Renal pelvis (tissue), 12 donors: ENCODE data around the gene NKAPL. TPM values are rescaled to one million over a fixed set of nuclear protein-coding genes. Genes with fewer than 3 reads are reported as not detected.

Experiments
- DNase-seq: peaks from one replicate; pipeline ENCODE4 v3.0.0-alpha.2; 2013
- long read RNA-seq, 16 experiments: transcript quantifications; one replicate each; lab custom pipeline, GENCODE V29; 2026
- polyA plus RNA-seq, 3 donors: library from polyadenylated mRNA; unstranded; fragments of 120-200 nt; gene quantifications; one replicate each; pipeline ENCODE4 v1.2.1, GENCODE V29; 2013; ENCODE audit not compliant: insufficient read length in 3 of 3

Gene NKAPL
- 1 to 10 TPM; 2.3 to 2.8 (median 2.6) TPM for polyA plus RNA-seq
- long read RNA-seq, donor 1, transcript NKAPL-201 (1 exons, 1,639 nt): major isoform, 8 of 8 reads
- long read RNA-seq, donor 1, partial matches to known transcripts: 0 of 8 reads
- long read RNA-seq, donor 1, other reads (novel, unspliced or antisense): 0 of 8 reads
- long read RNA-seq, donor 2, transcript NKAPL-201 (1 exons, 1,639 nt): major isoform, 8 of 8 reads
- long read RNA-seq, donor 2, partial matches to known transcripts: 0 of 8 reads
- long read RNA-seq, donor 2, other reads (novel, unspliced or antisense): 0 of 8 reads
- long read RNA-seq, donor 3, partial matches to known transcripts: 0 of 4 reads
- long read RNA-seq, donor 3, other reads (novel, unspliced or antisense): 0 of 4 reads
- long read RNA-seq, donor 4, transcript NKAPL-201 (1 exons, 1,639 nt): major isoform, 6 of 6 reads
- long read RNA-seq, donor 4, partial matches to known transcripts: 0 of 6 reads
- long read RNA-seq, donor 4, other reads (novel, unspliced or antisense): 0 of 6 reads
- long read RNA-seq, donor 5, partial matches to known transcripts: 0 of 2 reads
- long read RNA-seq, donor 5, other reads (novel, unspliced or antisense): 0 of 2 reads
- long read RNA-seq, donor 6, transcript NKAPL-201 (1 exons, 1,639 nt): major isoform, 5 of 5 reads
- long read RNA-seq, donor 6, partial matches to known transcripts: 0 of 5 reads
- long read RNA-seq, donor 6, other reads (novel, unspliced or antisense): 0 of 5 reads
- long read RNA-seq, donor 7, transcript NKAPL-201 (1 exons, 1,639 nt): major isoform, 6 of 6 reads
- long read RNA-seq, donor 7, partial matches to known transcripts: 0 of 6 reads
- long read RNA-seq, donor 7, other reads (novel, unspliced or antisense): 0 of 6 reads
- long read RNA-seq, donor 8, transcript NKAPL-201 (1 exons, 1,639 nt): major isoform, 5 of 5 reads
- long read RNA-seq, donor 8, partial matches to known transcripts: 0 of 5 reads
- long read RNA-seq, donor 8, other reads (novel, unspliced or antisense): 0 of 5 reads
- long read RNA-seq, donor 9, transcript NKAPL-201 (1 exons, 1,639 nt): major isoform, 8 of 8 reads
- long read RNA-seq, donor 9, partial matches to known transcripts: 0 of 8 reads
- long read RNA-seq, donor 9, other reads (novel, unspliced or antisense): 0 of 8 reads
- long read RNA-seq, donor 10, partial matches to known transcripts: 0 of 2 reads
- long read RNA-seq, donor 10, other reads (novel, unspliced or antisense): 0 of 2 reads
- long read RNA-seq, donor 11, partial matches to known transcripts: 0 of 3 reads
- long read RNA-seq, donor 11, other reads (novel, unspliced or antisense): 0 of 3 reads
- long read RNA-seq, donor 12, partial matches to known transcripts: 0 of 3 reads
- long read RNA-seq, donor 12, other reads (novel, unspliced or antisense): 0 of 3 reads
- long read RNA-seq, donor 13, partial matches to known transcripts: 0 of 4 reads
- long read RNA-seq, donor 13, other reads (novel, unspliced or antisense): 0 of 4 reads
- long read RNA-seq, donor 14, transcript NKAPL-201 (1 exons, 1,639 nt): major isoform, 9 of 9 reads
- long read RNA-seq, donor 14, partial matches to known transcripts: 0 of 9 reads
- long read RNA-seq, donor 14, other reads (novel, unspliced or antisense): 0 of 9 reads
- long read RNA-seq, donor 15, transcript NKAPL-201 (1 exons, 1,639 nt): major isoform, 8 of 8 reads
- long read RNA-seq, donor 15, partial matches to known transcripts: 0 of 8 reads
- long read RNA-seq, donor 15, other reads (novel, unspliced or antisense): 0 of 8 reads
- long read RNA-seq, donor 16, transcript NKAPL-201 (1 exons, 1,639 nt): major isoform, 7 of 7 reads
- long read RNA-seq, donor 16, partial matches to known transcripts: 0 of 7 reads
- long read RNA-seq, donor 16, other reads (novel, unspliced or antisense): 0 of 7 reads

- peak; percentile 55 for DNase-seq
Measured at GRCh38 chr6:28258877-28259777, at the start of gene NKAPL. Gene NKAPL (plus strand): TSS chr6:28259297. CDS start chr6:28259372, 75 bp downstream.

GRCh38 chr6:28209753-28210535, 49.2 kb upstream of the NKAPL start:
- no peak for DNase-seq

- no peak for DNase-seq
Measured at GRCh38 chr6:28211840-28212509, 47.1 kb upstream of the NKAPL start.

- DNase-seq: peak; percentile 31
Measured at GRCh38 chr6:28212510-28213212, 46.4 kb upstream of the NKAPL start.

GRCh38 chr6:28213213-28213523, 45.9 kb upstream of the NKAPL start:
- DNase-seq: no peak

- DNase-seq: no peak
Measured at GRCh38 chr6:28215425-28215824, 43.7 kb upstream of the NKAPL start.

GRCh38 chr6:28217890-28218289, 41.2 kb upstream of the NKAPL start:
- no peak for DNase-seq

- DNase-seq: peak; percentile 52
Measured at GRCh38 chr6:28218312-28219248, 40.5 kb upstream of the NKAPL start.

GRCh38 chr6:28220257-28221133, 38.6 kb upstream of the NKAPL start:
- no peak for DNase-seq

- no peak for DNase-seq
Measured at GRCh38 chr6:28224131-28225055, 34.7 kb upstream of the NKAPL start.

GRCh38 chr6:28225056-28225834, 33.9 kb upstream of the NKAPL start, which contains the start of gene ZSCAN9:
Gene ZSCAN9 (plus strand): TSS chr6:28225275. CDS start chr6:28227085, 1,810 bp downstream.
- peak; percentile 90 for DNase-seq

- no peak for DNase-seq
Measured at GRCh38 chr6:28226460-28226859, 32.6 kb upstream of the NKAPL start.

- no peak for DNase-seq
Measured at GRCh38 chr6:28232785-28233184, 26.3 kb upstream of the NKAPL start.
